HTR-8/SVneo (cell line): ENCODE data around the gene PCDHGA12.
"Not testable (repeated sequence)": the region's sequence is repeated elsewhere in the genome, so short reads cannot be mapped to it uniquely, and the experiment has no call there.

Source experiments
- DNase-seq: peaks from one replicate; pipeline ENCODE4 v3.0.0; 2011; ENCODE audit warnings: low spot score, mixed read lengths; ENCODE audit not compliant: insufficient read length
- FAIRE-seq: peaks from 2 replicates; lab custom pipeline; 2011; peaks lifted over from hg19 to GRCh38; lab: Jason Lieb, UNC

Gene PCDHGA12

GRCh38 chr5:141430332-141431113 is at the start of gene PCDHGA12:
Gene PCDHGA12 (plus strand): TSS chr5:141430507. CDS start chr5:141430760, 253 bp downstream.
- FAIRE-seq (no peak), DNase-seq (no peak)

GRCh38 chr5:141382469-141383294 is 47.6 kb upstream of the PCDHGA12 start, which contains the start of gene PCDHGA7:
Gene PCDHGA7 (plus strand): TSS chr5:141382742. CDS start chr5:141382900, 158 bp downstream.
- peak; percentile 14 for DNase-seq
- no peak for FAIRE-seq

- DNase-seq (no peak), FAIRE-seq (no peak)
Observed at GRCh38 chr5:141383345-141383744, 47.0 kb upstream of the PCDHGA12 start.

GRCh38 chr5:141384471-141385267 is 45.6 kb upstream of the PCDHGA12 start:
- DNase-seq (no peak), FAIRE-seq (peak; percentile 20)

GRCh38 chr5:141387557-141388311 is 42.6 kb upstream of the PCDHGA12 start, which contains the start of gene PCDHGB4:
Gene PCDHGB4 (plus strand): TSS chr5:141387698. CDS start chr5:141387885, 187 bp downstream.
- DNase-seq (peak; percentile 34), FAIRE-seq (peak; percentile 93)

GRCh38 chr5:141388661-141389060 is 41.6 kb upstream of the PCDHGA12 start:
- no peak for FAIRE-seq
- DNase-seq: no peak

- DNase-seq (no peak), FAIRE-seq (no peak)
Observed at GRCh38 chr5:141389153-141390042, 40.9 kb upstream of the PCDHGA12 start.

GRCh38 chr5:141392429-141393198 is 37.7 kb upstream of the PCDHGA12 start, which contains the start of gene PCDHGA8:
Gene PCDHGA8 (plus strand): TSS chr5:141392633. CDS start chr5:141392814, 181 bp downstream.
- DNase-seq (no peak), FAIRE-seq (no peak)

GRCh38 chr5:141393267-141393666 is 37.0 kb upstream of the PCDHGA12 start:
- FAIRE-seq: no peak
- DNase-seq: no peak

- not testable (repeated sequence) for FAIRE-seq, DNase-seq
Observed at GRCh38 chr5:141394401-141395187, 35.7 kb upstream of the PCDHGA12 start.

- FAIRE-seq: peak; percentile 76
- not testable (repeated sequence) for DNase-seq
Observed at GRCh38 chr5:141397756-141398551, 32.4 kb upstream of the PCDHGA12 start, which contains the start of gene PCDHGB5. Gene PCDHGB5 (plus strand): TSS chr5:141397947. CDS start chr5:141398128, 181 bp downstream.

- no peak for DNase-seq
- no peak for FAIRE-seq
Observed at GRCh38 chr5:141398608-141399007, 31.7 kb upstream of the PCDHGA12 start.

- FAIRE-seq (no peak), DNase-seq (no peak)
Observed at GRCh38 chr5:141399555-141400258, 30.6 kb upstream of the PCDHGA12 start.

- DNase-seq (no peak), FAIRE-seq (no peak)
Observed at GRCh38 chr5:141402553-141403243, 27.6 kb upstream of the PCDHGA12 start, which contains the start of gene PCDHGA9. Gene PCDHGA9 (plus strand): TSS chr5:141402778. CDS start chr5:141402953, 175 bp downstream.

GRCh38 chr5:141403387-141403786 is 26.9 kb upstream of the PCDHGA12 start:
- no peak for FAIRE-seq
- DNase-seq: no peak
